HEK293 (cell line): ENCODE data around the gene TCHP.

ENCODE experiments used
- HOXA7 ChIP-seq: sonication (generic); formaldehyde crosslinking; IDR thresholded peaks from 2 replicates; pipeline ENCODE4 v1.8.1; 2022; ENCODE audit warnings: missing genetic modification reagents, borderline replicate concordance
- IKZF3 ChIP-seq: fragments of 450-650 bp; IDR thresholded peaks from 2 replicates; pipeline ENCODE4 v1.5.0; 2018; ENCODE audit warnings: missing biosample characterization, mild to moderate bottlenecking, missing genetic modification characterization, moderate library complexity
- KLF10 ChIP-seq: fragments of 450-650 bp; IDR thresholded peaks from 2 replicates; pipeline ENCODE4 v1.5.1; 2018; ENCODE audit warnings: missing biosample characterization, mild to moderate bottlenecking, missing genetic modification characterization
- MEIS1 ChIP-seq: sonication (generic); formaldehyde crosslinking; IDR thresholded peaks from 2 replicates; pipeline ENCODE4 v1.8.1; 2022; ENCODE audit warnings: missing genetic modification reagents, mild to moderate bottlenecking, borderline replicate concordance
- MZF1 ChIP-seq: fragments of 450-650 bp; formaldehyde crosslinking; IDR thresholded peaks from 2 replicates; pipeline ENCODE4 v1.5.1; 2017; ENCODE audit warnings: missing biosample characterization, missing genetic modification characterization, borderline replicate concordance
- SALL2 ChIP-seq: fragments of 450-650 bp; formaldehyde crosslinking; IDR thresholded peaks from 2 replicates; pipeline ENCODE4 v1.5.0; 2017; ENCODE audit warnings: missing biosample characterization, mild to moderate bottlenecking, missing genetic modification characterization, borderline replicate concordance
- SCRT2 ChIP-seq: fragments of 450-650 bp; formaldehyde crosslinking; IDR thresholded peaks from 2 replicates; pipeline ENCODE4 v1.5.1; 2016; ENCODE audit warnings: missing biosample characterization, missing genetic modification characterization
- SP3 ChIP-seq: fragments of 450-650 bp; formaldehyde crosslinking; IDR thresholded peaks from 2 replicates; pipeline ENCODE4 v1.5.1; 2016; ENCODE audit warnings: missing biosample characterization, missing genetic modification characterization
- ZBTB21 ChIP-seq: fragments of 450-650 bp; formaldehyde crosslinking; IDR thresholded peaks from 2 replicates; pipeline ENCODE4 v1.5.1; 2017; ENCODE audit warnings: missing biosample characterization, missing genetic modification characterization
- ZBTB48 ChIP-seq: fragments of 450-650 bp; formaldehyde crosslinking; IDR thresholded peaks from 2 replicates; pipeline ENCODE4 v1.5.1; 2016; ENCODE audit warnings: missing biosample characterization, missing genetic modification characterization
- ZNF112 ChIP-seq: fragments of 450-650 bp; formaldehyde crosslinking; IDR thresholded peaks from 2 replicates; pipeline ENCODE4 v1.5.0; 2017; ENCODE audit warnings: missing biosample characterization, missing genetic modification characterization
- ZNF155 ChIP-seq: fragments of 450-650 bp; formaldehyde crosslinking; IDR thresholded peaks from 2 replicates; pipeline ENCODE4 v1.5.1; 2016; ENCODE audit warnings: missing biosample characterization, missing genetic modification characterization
- ZNF391 ChIP-seq: fragments of 450-650 bp; formaldehyde crosslinking; IDR thresholded peaks from 2 replicates; pipeline ENCODE4 v1.5.1; 2016; ENCODE audit warnings: low read depth, missing biosample characterization, missing genetic modification characterization, borderline replicate concordance
- ZNF404 ChIP-seq: fragments of 450-650 bp; formaldehyde crosslinking; IDR thresholded peaks from 2 replicates; pipeline ENCODE4 v1.5.1; 2017; ENCODE audit warnings: missing biosample characterization, missing genetic modification characterization
- ZNF501 ChIP-seq: fragments of 450-650 bp; formaldehyde crosslinking; IDR thresholded peaks from 2 replicates; pipeline ENCODE4 v1.5.1; 2016; ENCODE audit warnings: missing biosample characterization, missing genetic modification characterization
- ZNF510 ChIP-seq: fragments of 450-650 bp; formaldehyde crosslinking; IDR thresholded peaks from 2 replicates; pipeline ENCODE4 v1.5.1; 2018; ENCODE audit warnings: mild to moderate bottlenecking, missing genetic modification characterization, missing biosample characterization; ENCODE audit not compliant: insufficient replicate concordance
- ZNF549 ChIP-seq: fragments of 450-650 bp; IDR thresholded peaks from 2 replicates; pipeline ENCODE4 v1.5.1; 2018; ENCODE audit warnings: missing biosample characterization, missing genetic modification characterization, mild to moderate bottlenecking, inconsistent platforms, moderate library complexity
- ZNF76 ChIP-seq: fragments of 450-650 bp; formaldehyde crosslinking; IDR thresholded peaks from 2 replicates; pipeline ENCODE4; 2016; ENCODE audit warnings: low read depth, missing biosample characterization, missing genetic modification characterization, borderline replicate concordance
- ZSCAN23 ChIP-seq: fragments of 450-650 bp; formaldehyde crosslinking; IDR thresholded peaks from 2 replicates; pipeline ENCODE4 v1.5.1; 2016; ENCODE audit warnings: missing biosample characterization, missing genetic modification characterization
- ZXDB ChIP-seq: fragments of 450-650 bp; formaldehyde crosslinking; IDR thresholded peaks from 2 replicates; pipeline ENCODE4 v1.5.1; 2016; ENCODE audit warnings: missing biosample characterization, missing genetic modification characterization
- TF ChIP-seq, protein P1 (sequence below): fragments of 450-650 bp; formaldehyde crosslinking; IDR thresholded peaks from 2 replicates; pipeline ENCODE4 v1.5.1; 2016; ENCODE audit warnings: missing biosample characterization, missing genetic modification characterization, borderline replicate concordance
- TF ChIP-seq, protein P2 (sequence below): fragments of 450-650 bp; formaldehyde crosslinking; IDR thresholded peaks from 2 replicates; pipeline ENCODE4 v1.5.1; 2016; ENCODE audit warnings: missing biosample characterization, missing genetic modification characterization
- TF ChIP-seq, protein P3 (sequence below): fragments of 450-650 bp; IDR thresholded peaks from 2 replicates; pipeline ENCODE4 v1.5.1; 2018; ENCODE audit warnings: missing biosample characterization, mild to moderate bottlenecking, missing genetic modification characterization
- TF ChIP-seq, protein P4 (sequence below): fragments of 450-650 bp; formaldehyde crosslinking; IDR thresholded peaks from 2 replicates; pipeline ENCODE4 v1.5.1; 2016; ENCODE audit warnings: missing biosample characterization, missing genetic modification characterization, borderline replicate concordance
- TF ChIP-seq, protein P5 (sequence below): fragments of 450-650 bp; formaldehyde crosslinking; IDR thresholded peaks from 2 replicates; pipeline ENCODE4 v1.5.1; 2016; ENCODE audit warnings: missing biosample characterization, missing genetic modification characterization
- TF ChIP-seq, protein P6 (sequence below): fragments of 450-650 bp; formaldehyde crosslinking; IDR thresholded peaks from 2 replicates; pipeline ENCODE4; 2016; ENCODE audit warnings: missing biosample characterization, missing genetic modification characterization

TCHP gene

DNA sequence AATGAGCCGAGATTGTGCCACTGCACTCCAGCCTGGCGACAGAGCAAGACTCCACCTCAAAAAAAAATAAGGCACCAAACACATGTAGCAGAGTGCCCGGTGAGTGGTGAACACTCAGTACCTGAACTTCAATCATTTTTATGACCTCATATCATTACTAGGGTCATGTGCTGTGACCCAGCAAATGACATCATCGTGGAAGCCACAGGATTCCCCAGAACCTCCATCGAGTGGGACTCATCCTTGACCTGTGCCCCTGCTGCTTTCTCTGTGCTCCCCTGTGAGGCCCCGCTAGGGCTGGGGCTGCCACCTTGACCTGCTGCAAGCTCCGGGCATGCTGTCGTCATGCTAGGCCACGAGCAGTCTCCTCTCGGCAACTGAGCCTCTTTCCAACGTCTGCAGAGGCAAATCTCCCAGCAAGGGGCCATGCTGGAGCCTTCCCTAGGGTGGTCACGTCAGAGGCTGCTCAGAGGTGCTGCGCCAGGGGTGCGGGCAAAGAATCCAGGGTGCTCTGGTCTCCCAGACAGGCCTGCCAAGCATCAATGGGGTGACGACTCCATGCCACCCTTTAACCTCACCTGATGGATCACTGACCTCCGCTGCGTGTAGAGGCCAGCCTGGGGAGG lies 38.3 kb upstream of the TCHP start (continued):
- TF ChIP-seq, protein P1, sequence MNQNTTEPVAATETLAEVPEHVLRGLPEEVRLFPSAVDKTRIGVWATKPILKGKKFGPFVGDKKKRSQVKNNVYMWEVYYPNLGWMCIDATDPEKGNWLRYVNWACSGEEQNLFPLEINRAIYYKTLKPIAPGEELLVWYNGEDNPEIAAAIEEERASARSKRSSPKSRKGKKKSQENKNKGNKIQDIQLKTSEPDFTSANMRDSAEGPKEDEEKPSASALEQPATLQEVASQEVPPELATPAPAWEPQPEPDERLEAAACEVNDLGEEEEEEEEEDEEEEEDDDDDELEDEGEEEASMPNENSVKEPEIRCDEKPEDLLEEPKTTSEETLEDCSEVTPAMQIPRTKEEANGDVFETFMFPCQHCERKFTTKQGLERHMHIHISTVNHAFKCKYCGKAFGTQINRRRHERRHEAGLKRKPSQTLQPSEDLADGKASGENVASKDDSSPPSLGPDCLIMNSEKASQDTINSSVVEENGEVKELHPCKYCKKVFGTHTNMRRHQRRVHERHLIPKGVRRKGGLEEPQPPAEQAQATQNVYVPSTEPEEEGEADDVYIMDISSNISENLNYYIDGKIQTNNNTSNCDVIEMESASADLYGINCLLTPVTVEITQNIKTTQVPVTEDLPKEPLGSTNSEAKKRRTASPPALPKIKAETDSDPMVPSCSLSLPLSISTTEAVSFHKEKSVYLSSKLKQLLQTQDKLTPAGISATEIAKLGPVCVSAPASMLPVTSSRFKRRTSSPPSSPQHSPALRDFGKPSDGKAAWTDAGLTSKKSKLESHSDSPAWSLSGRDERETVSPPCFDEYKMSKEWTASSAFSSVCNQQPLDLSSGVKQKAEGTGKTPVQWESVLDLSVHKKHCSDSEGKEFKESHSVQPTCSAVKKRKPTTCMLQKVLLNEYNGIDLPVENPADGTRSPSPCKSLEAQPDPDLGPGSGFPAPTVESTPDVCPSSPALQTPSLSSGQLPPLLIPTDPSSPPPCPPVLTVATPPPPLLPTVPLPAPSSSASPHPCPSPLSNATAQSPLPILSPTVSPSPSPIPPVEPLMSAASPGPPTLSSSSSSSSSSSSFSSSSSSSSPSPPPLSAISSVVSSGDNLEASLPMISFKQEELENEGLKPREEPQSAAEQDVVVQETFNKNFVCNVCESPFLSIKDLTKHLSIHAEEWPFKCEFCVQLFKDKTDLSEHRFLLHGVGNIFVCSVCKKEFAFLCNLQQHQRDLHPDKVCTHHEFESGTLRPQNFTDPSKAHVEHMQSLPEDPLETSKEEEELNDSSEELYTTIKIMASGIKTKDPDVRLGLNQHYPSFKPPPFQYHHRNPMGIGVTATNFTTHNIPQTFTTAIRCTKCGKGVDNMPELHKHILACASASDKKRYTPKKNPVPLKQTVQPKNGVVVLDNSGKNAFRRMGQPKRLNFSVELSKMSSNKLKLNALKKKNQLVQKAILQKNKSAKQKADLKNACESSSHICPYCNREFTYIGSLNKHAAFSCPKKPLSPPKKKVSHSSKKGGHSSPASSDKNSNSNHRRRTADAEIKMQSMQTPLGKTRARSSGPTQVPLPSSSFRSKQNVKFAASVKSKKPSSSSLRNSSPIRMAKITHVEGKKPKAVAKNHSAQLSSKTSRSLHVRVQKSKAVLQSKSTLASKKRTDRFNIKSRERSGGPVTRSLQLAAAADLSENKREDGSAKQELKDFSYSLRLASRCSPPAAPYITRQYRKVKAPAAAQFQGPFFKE (tag by site-specific recombination), result no peak
- TF ChIP-seq, protein P2, sequence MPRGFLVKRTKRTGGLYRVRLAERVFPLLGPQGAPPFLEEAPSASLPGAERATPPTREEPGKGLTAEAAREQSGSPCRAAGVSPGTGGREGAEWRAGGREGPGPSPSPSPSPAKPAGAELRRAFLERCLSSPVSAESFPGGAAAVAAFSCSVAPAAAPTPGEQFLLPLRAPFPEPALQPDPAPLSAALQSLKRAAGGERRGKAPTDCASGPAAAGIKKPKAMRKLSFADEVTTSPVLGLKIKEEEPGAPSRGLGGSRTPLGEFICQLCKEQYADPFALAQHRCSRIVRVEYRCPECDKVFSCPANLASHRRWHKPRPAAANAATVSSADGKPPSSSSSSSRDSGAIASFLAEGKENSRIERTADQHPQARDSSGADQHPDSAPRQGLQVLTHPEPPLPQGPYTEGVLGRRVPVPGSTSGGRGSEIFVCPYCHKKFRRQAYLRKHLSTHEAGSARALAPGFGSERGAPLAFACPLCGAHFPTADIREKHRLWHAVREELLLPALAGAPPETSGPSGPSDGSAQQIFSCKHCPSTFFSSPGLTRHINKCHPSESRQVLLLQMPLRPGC (tag by site-specific recombination), result no peak
- TF ChIP-seq ZNF112 (tag by site-specific recombination) (no peak), SP3 (tag by site-specific recombination) (no peak), ZNF155 (no peak), ZBTB21 (peak; percentile 96), ZXDB (tag by site-specific recombination) (peak; percentile 65), ZNF510 (no peak), MZF1 (tag by site-specific recombination) (no peak), ZNF76 (tag by site-specific recombination) (no peak), ZBTB48 (peak; percentile 58), SCRT2 (tag by site-specific recombination) (peak; percentile 62; the same call in 1 of the 2 replicates), ZNF391 (no peak), KLF10 (no peak), ZNF404 (no peak), SALL2 (tag by site-specific recombination) (no peak), ZNF549 (tag by site-specific recombination) (no peak), IKZF3 (peak; percentile 75), HOXA7 (CRISPR knock-in tag) (no peak), ZSCAN23 (tag by site-specific recombination) (peak; percentile 80; the same call in 1 of the 2 replicates), MEIS1 (CRISPR knock-in tag) (no peak), ZNF501 (tag by site-specific recombination) (no peak)
- TF ChIP-seq, protein P3, sequence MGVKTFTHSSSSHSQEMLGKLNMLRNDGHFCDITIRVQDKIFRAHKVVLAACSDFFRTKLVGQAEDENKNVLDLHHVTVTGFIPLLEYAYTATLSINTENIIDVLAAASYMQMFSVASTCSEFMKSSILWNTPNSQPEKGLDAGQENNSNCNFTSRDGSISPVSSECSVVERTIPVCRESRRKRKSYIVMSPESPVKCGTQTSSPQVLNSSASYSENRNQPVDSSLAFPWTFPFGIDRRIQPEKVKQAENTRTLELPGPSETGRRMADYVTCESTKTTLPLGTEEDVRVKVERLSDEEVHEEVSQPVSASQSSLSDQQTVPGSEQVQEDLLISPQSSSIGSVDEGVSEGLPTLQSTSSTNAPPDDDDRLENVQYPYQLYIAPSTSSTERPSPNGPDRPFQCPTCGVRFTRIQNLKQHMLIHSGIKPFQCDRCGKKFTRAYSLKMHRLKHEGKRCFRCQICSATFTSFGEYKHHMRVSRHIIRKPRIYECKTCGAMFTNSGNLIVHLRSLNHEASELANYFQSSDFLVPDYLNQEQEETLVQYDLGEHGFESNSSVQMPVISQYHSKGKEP (tag by site-specific recombination), result no peak
- TF ChIP-seq, protein P4, sequence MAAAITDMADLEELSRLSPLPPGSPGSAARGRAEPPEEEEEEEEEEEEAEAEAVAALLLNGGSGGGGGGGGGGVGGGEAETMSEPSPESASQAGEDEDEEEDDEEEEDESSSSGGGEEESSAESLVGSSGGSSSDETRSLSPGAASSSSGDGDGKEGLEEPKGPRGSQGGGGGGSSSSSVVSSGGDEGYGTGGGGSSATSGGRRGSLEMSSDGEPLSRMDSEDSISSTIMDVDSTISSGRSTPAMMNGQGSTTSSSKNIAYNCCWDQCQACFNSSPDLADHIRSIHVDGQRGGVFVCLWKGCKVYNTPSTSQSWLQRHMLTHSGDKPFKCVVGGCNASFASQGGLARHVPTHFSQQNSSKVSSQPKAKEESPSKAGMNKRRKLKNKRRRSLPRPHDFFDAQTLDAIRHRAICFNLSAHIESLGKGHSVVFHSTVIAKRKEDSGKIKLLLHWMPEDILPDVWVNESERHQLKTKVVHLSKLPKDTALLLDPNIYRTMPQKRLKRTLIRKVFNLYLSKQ (tag by site-specific recombination), result no peak
- TF ChIP-seq, protein P5, sequence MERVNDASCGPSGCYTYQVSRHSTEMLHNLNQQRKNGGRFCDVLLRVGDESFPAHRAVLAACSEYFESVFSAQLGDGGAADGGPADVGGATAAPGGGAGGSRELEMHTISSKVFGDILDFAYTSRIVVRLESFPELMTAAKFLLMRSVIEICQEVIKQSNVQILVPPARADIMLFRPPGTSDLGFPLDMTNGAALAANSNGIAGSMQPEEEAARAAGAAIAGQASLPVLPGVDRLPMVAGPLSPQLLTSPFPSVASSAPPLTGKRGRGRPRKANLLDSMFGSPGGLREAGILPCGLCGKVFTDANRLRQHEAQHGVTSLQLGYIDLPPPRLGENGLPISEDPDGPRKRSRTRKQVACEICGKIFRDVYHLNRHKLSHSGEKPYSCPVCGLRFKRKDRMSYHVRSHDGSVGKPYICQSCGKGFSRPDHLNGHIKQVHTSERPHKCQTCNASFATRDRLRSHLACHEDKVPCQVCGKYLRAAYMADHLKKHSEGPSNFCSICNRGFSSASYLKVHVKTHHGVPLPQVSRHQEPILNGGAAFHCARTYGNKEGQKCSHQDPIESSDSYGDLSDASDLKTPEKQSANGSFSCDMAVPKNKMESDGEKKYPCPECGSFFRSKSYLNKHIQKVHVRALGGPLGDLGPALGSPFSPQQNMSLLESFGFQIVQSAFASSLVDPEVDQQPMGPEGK (tag by site-specific recombination), result peak; percentile 85
- TF ChIP-seq, protein P6, sequence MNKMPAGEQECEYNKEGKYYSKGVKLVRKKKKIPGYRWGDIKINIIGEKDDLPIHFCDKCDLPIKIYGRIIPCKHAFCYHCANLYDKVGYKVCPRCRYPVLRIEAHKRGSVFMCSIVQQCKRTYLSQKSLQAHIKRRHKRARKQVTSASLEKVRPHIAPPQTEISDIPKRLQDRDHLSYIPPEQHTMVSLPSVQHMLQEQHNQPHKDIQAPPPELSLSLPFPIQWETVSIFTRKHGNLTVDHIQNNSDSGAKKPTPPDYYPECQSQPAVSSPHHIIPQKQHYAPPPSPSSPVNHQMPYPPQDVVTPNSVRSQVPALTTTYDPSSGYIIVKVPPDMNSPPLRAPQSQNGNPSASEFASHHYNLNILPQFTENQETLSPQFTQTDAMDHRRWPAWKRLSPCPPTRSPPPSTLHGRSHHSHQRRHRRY, result no peak
